Left renal cortex interstitium (tissue), 4 donors: ENCODE data around the gene PIP5KL1. TPM values are rescaled to one million over a fixed set of nuclear protein-coding genes. Genes with fewer than 3 reads are reported as not detected.

ENCODE experiments used
- DNase-seq, 4 donors: peaks; one replicate each; pipeline ENCODE4 v3.0.0-alpha.2; 2013; ENCODE audit warnings: low read depth in 4 of 4, low spot score in 2 of 4, missing footprints in 1 of 4
- polyA plus RNA-seq, 4 donors: library from polyadenylated mRNA; unstranded; fragments of 120-200 nt; gene quantifications; one replicate each; pipeline ENCODE4 v1.2.1, GENCODE V29; 2013; ENCODE audit not compliant: insufficient read length in 4 of 4

The PIP5KL1 gene
- polyA plus RNA-seq, 4 donors = 1.1 to 2.8 (median 2.3) TPM

- DNase-seq = no peak
Measured at GRCh38 chr9:127935765-127936221, 5.2 kb upstream of the PIP5KL1 start.

GRCh38 chr9:127934986-127935385 lies 4.4 kb upstream of the PIP5KL1 start:
- DNase-seq = no peak

GRCh38 chr9:127934248-127934647 lies 3.7 kb upstream of the PIP5KL1 start:
- DNase-seq = no peak

GRCh38 chr9:127931092-127931881 lies 710 bp upstream of the PIP5KL1 start:
- DNase-seq = no peak

DNA sequence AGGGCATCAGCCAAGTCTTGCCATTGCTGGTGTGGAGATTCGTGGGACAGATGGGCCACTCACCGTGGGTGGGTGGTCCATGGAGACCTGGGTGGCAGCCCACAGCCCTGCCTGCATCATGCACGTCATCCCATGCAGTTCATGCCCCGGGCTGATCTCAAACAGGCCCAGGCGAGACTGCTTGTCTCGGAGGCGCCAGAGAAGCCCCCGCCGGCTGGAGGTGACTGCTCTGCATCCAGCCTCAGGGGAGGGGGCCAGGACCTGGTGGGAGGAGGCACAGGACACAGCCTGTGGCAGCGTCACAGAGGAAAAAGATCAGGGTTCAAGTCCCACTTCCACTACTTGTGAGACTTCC lies 975 bp downstream of the PIP5KL1 start:
- no peak for DNase-seq

GRCh38 chr9:127928676-127929624 lies 1.6 kb downstream of the PIP5KL1 start:
- DNase-seq = no peak

DNA sequence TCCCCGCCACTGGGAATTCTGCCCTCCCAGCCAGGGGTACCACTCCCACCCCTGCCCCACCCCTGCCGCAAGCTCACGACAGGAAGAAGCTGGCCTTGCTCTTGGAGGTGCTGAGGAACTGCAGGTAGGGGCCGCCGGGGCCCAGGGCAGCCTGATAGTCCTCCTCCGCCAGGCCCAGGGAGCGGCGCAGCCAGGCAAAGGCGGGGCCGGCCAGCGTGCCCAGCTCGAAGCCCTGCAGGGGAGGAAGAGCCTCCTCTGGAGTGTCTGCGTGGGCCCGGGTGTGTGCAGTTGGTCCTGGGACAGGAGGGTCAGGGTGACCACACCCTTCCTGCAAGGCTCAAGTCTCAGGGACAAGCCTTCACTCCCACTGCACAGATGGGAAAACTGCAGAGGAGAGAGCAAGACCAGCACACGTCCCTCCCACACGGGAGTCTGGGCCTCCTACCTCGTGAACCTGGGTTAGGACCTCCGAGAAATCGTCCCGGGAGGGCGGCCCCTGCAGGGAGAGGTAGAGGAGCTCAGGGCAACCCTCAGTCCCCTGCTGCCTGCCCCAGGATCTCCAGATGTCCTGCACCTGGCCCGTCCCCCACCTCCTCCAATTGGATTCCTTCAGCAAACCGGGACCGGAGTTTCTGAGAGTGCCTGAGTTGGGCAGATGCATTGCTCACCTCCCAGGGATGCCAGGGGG lies 2.4 kb downstream of the PIP5KL1 start:
- no peak for DNase-seq

- DNase-seq = no peak
Measured at GRCh38 chr9:127927201-127927987, 3.2 kb downstream of the PIP5KL1 start.

GRCh38 chr9:127926906-127927200 lies 3.7 kb downstream of the PIP5KL1 start:
- DNase-seq = no peak

DNA sequence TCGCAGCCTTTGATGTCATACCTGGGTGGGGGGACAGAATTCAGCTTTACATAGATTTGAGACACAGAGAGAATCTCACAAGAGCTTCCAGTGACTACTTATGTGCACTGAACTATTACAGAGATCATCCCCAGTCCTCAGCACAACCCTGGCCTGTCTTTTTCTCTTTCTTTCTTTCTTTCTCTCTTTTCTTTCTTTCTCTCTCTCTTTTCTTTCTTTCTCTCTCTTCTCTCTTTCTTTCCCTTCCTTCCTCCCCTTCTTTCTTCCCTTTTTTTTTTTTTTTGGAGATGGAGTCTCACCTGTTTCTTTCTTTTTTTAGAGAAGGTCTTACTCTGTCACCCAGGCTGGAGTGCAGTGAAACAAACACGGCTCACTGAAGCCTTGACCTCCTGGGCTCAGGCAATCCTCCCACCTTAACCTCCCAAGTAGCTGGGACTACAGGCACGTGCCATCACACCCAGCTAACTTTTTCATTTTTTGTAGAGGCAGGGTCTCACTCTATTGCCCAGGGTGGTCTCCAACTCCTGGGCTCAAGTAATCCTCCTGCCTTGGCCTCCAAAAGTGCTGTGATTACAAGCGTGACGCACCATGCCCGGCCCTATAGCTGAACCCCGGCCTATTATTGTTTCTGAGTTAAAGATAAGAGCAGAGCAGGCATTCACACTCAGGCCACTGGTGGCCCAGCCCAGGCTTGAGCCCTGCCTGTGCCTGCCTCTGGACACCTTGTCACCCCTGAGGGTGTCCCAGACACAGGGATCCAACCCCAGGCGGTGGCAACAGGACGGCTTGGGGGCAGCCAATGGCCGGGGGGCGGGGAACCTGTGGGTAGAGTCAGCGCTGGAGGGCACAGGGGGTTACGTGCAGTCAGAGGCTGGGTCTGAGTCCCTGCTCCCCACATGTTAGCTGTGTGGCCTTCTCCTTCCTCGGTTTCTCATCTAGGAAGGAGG lies 4.3 kb downstream of the PIP5KL1 start:
- no peak for DNase-seq

- no peak for DNase-seq
Measured at GRCh38 chr9:127924736-127925444, 5.7 kb downstream of the PIP5KL1 start.

- DNase-seq = no peak
Measured at GRCh38 chr9:127923771-127924170, 6.8 kb downstream of the PIP5KL1 start.

- no peak for DNase-seq
Measured at GRCh38 chr9:127923046-127923445, 7.5 kb downstream of the PIP5KL1 start.

DNA sequence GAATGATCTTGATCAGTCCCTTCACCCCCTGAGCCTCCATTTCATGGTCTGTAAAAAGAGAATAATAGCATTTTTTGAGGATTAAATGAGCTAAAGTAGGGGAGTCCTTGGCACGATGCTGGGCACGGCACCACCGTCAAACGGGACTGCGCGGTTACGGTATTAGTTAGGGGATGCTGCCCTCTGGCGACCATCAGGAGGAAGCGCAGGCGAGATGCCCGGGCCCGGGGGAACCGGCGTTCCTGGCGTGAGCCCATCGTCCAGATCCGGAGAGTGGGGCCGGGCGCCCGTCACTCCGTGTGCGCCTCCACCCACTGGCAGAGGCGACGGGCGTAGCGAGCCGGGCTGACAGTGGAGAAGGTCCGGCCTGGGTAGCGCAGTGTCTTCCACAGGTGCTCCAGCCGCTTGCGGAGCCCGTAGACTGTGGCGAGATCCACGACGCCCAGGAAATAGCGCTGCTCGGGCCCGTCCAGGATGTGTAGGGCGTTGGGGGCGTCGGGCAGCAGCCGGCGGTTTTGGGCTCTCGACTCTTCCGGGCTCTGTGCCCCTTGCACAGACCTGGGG lies 8.9 kb downstream of the PIP5KL1 start:
- DNase-seq = no peak

DNA sequence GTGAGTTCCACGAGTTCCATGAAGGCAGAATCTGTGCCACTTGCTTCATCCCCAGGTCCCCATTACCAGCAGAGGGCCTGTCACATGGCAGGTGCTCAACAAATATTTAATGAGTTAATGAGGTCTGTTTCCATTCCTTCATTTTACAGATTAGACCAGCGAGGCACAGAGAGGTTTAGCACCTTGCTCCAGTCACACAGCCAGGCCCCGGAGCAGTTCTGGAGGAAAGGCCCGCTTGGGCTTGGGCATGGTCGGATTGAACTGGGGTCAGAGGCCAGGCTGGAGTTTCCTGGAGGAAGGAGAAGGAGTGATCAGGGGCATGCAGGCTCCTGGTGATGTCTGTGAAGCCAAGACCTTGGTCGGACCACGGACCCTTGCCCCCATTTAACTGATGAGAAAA lies 9.8 kb downstream of the PIP5KL1 start:
- DNase-seq = no peak

GRCh38 chr9:127919253-127919815 lies 11.2 kb downstream of the PIP5KL1 start:
- DNase-seq = no peak

- DNase-seq = no peak
Measured at GRCh38 chr9:127918183-127919107, 12.1 kb downstream of the PIP5KL1 start.
